Thyroid gland (tissue), 4 donors: Measurements from ENCODE around the gene LEO1.

ENCODE experiments used
- CTCF ChIP-seq, 6 experiments: fragments of 200-600 bp in 3 of 6; fragments of 450-650 bp in 3 of 6; sonication (generic) in 3 of 6; IDR thresholded peaks; one replicate each; pipeline ENCODE4 v1.5.1; 2016 to 2019; ENCODE audit warnings: antibody characterized with exemption in 6 of 6, mild to moderate bottlenecking in 2 of 6, inconsistent platforms in 1 of 6, moderate library complexity in 1 of 6
- POLR2A ChIP-seq, 2 donors: fragments of 450-650 bp; IDR thresholded peaks; one replicate each; pipeline ENCODE4 v1.6.1; 2017; ENCODE audit warnings: antibody characterized with exemption in 2 of 2, mild to moderate bottlenecking in 2 of 2, moderate library complexity in 1 of 2

- TF ChIP-seq CTCF (IDR thresholded peaks at IDR 0.05): no peak
- no peak for TF ChIP-seq POLR2A (IDR thresholded peaks at IDR 0.05)
These were observed 62.0 kb downstream of the LEO1 start for GRCh38 chr15:51909584-51909983.
